Transverse colon (tissue), 4 donors: Measurements from ENCODE around the gene WNT4. TPM values are rescaled to one million over a fixed set of nuclear protein-coding genes. Genes with fewer than 3 reads are reported as not detected.

Source experiments
- DNase-seq: peaks from one replicate; pipeline ENCODE4 v3.0.0-alpha.2; 2019
- H3K27ac ChIP-seq, 4 donors: fragments of 200-600 bp; sonication (generic); 2 replicates each; pipeline ENCODE4 v1.5.1; 2016 to 2018; ENCODE audit warnings: inconsistent platforms in 4 of 4
- H3K27me3 ChIP-seq: fragments of 200-600 bp; sonication (generic); 2 replicates; pipeline ENCODE4 v1.5.1; 2017; ENCODE audit warnings: inconsistent platforms
- H3K36me3 ChIP-seq, 4 donors: fragments of 200-600 bp; sonication (generic); 2 replicates each; pipeline ENCODE4 v1.5.1; 2017 to 2019; ENCODE audit warnings: inconsistent platforms in 4 of 4
- H3K4me1 ChIP-seq, 4 donors: fragments of 200-600 bp; sonication (generic); 2 replicates each; pipeline ENCODE4 v1.5.1; 2017 to 2020; ENCODE audit warnings: inconsistent platforms in 4 of 4
- H3K4me3 ChIP-seq, 4 donors: fragments of 200-600 bp; sonication (generic); 1 replicate in 1 of 4; 2 replicates in 3 of 4; pipeline versions ENCODE4 v1.5.1 to v1.6.1; 2017 to 2019; ENCODE audit warnings: inconsistent platforms in 4 of 4
- H3K9me3 ChIP-seq, 2 donors: fragments of 200-600 bp; sonication (generic); 2 replicates each; pipeline ENCODE4 v1.5.1; 2017 to 2019; ENCODE audit warnings: inconsistent platforms in 2 of 2
- CTCF ChIP-seq, 5 experiments: fragments of 200-600 bp in 3 of 5; fragments of 450-650 bp in 2 of 5; sonication (generic) in 3 of 5; IDR thresholded peaks; 1 replicate in 2 of 5; 2 replicates in 3 of 5; pipeline ENCODE4 v1.5.1; 2016 to 2017; ENCODE audit warnings: antibody characterized with exemption in 5 of 5, inconsistent platforms in 3 of 5, mild to moderate bottlenecking in 2 of 5, moderate library complexity in 1 of 5
- EP300 ChIP-seq: sonication (generic); formaldehyde crosslinking; IDR thresholded peaks from one replicate; pipeline ENCODE4 v1.6.1; 2017; ENCODE audit warnings: antibody characterized with exemption, low read depth
- POLR2A ChIP-seq: fragments of 450-650 bp; IDR thresholded peaks from one replicate; pipeline ENCODE4 v1.6.1; 2016; ENCODE audit warnings: antibody characterized with exemption, mild to moderate bottlenecking, moderate library complexity
- POLR2AphosphoS5 ChIP-seq, 3 donors: sonication (generic); formaldehyde crosslinking; IDR thresholded peaks; one replicate each; pipeline ENCODE4 v1.6.1; 2016; ENCODE audit warnings: antibody characterized with exemption in 3 of 3
- WGBS, 2 donors: methylation state at CpG; one replicate each; pipeline ENCODE4 v1.1.5; 2018; ENCODE audit warnings: low coverage in 1 of 2; 5-methylcytosine and 5-hydroxymethylcytosine counted together
- in situ Hi-C, 4 donors: fragments of 200-750 bp; cut with MboI; loops; one replicate each; pipeline versions ENCODE4 v1.15.0 to v1.15.1; 2017; ENCODE audit warnings: low sequenced_read_pairs in 3 of 4, low pct_ligation_motif_present in 1 of 4, low pct_unique_long_range_greater_than_20kb in 1 of 4
- intact Hi-C: fragments of 100-400 bp; cut with DNase I; formaldehyde crosslinking; loops from one replicate; pipeline ENCODE4 v1.15.1; 2023; ENCODE audit warnings: low total_unique reads
- total RNA-seq, 4 donors: library from RNA; depleted of rRNA; stranded (reverse); fragments of >200 nt; gene quantifications; one replicate each; pipeline ENCODE4 v1.1.0, GENCODE V29; 2016

Gene WNT4
- total RNA-seq, 4 donors from 2014 or later = 0.82 to 3.0 (median 2.1) TPM; not detected in 1

GRCh38 chr1:22104865-22105437 lies 37.9 kb downstream of the WNT4 start:
- Histone ChIP-seq H3K27me3 (no peaks in the 10 kb centered on the region), H3K36me3 (peaks cover 0 to 1% (median 0%) of the 10 kb centered on the region in 4 donors), H3K4me1 (peaks cover 12 to 47% (median 21%) of the 10 kb centered on the region in 4 donors), H3K27ac (no peak overlapping the region), H3K9me3 (no peaks in the 10 kb centered on the region), H3K4me3 (no peak overlapping the region)
- intact Hi-C loops = no loop called here
- TF ChIP-seq POLR2A (no peak), POLR2AphosphoS5 (IDR thresholded peaks at IDR 0.05) (no peak), EP300 (no peak), CTCF (IDR thresholded peaks at IDR 0.05) (no peak)
- DNase-seq = no peak
- in situ Hi-C loops = no loop called here
- WGBS, 2 donors = 60 to 71% methylated on average over 4 to 6 of the region's 6 CpGs

GRCh38 chr1:22104094-22104493 lies 38.8 kb downstream of the WNT4 start:
- Histone ChIP-seq H3K4me1 (peaks cover 12 to 44% (median 19%) of the 10 kb centered on the region in 4 donors), H3K4me3 (no peak overlapping the region), H3K27me3 (no peaks in the 10 kb centered on the region), H3K36me3 (peaks cover 0 to 1% (median 0%) of the 10 kb centered on the region in 4 donors), H3K27ac (no peak overlapping the region), H3K9me3 (no peaks in the 10 kb centered on the region)
- no peak for DNase-seq
- 80 to 91% methylated on average over 5 to 6 of the region's 6 CpGs for WGBS, 2 donors
- no peak for TF ChIP-seq EP300
- intact Hi-C loops (no loop called here), in situ Hi-C loops (no loop called here)

GRCh38 chr1:22102746-22103145 lies 40.2 kb downstream of the WNT4 start:
- in situ Hi-C loops = no loop called here
- Histone ChIP-seq H3K4me1 (peaks cover 0 to 31% (median 8%) of the 10 kb centered on the region in 4 donors), H3K27me3 (no peaks in the 10 kb centered on the region), H3K9me3 (no peaks in the 10 kb centered on the region), H3K27ac (no peak overlapping the region), H3K36me3 (peaks cover 0 to 11% (median 4%) of the 10 kb centered on the region in 4 donors), H3K4me3 (no peak overlapping the region)
- 56 to 77% methylated on average over 3 of the region's 3 CpGs for WGBS, 2 donors
- intact Hi-C loops = no loop called here
- DNase-seq = no peak
- TF ChIP-seq CTCF (IDR thresholded peaks at IDR 0.05) (no peak), EP300 (no peak), POLR2A (no peak), POLR2AphosphoS5 (IDR thresholded peaks at IDR 0.05) (no peak)

- no peak overlapping the region for H3K27ac ChIP-seq
- 75 to 88% methylated on average over 2 to 8 of the region's 8 CpGs for WGBS, 2 donors
- H3K9me3 ChIP-seq = no peaks in the 10 kb centered on the region
- no peaks in the 10 kb centered on the region for H3K27me3 ChIP-seq
- in situ Hi-C loops = no loop called here
- intact Hi-C loops = no loop called here
- H3K4me1 ChIP-seq = peaks cover 0 to 31% (median 7%) of the 10 kb centered on the region in 4 donors
- DNase-seq = no peak
- H3K4me3 ChIP-seq = no peak overlapping the region
- no peak for TF ChIP-seq CTCF (IDR thresholded peaks at IDR 0.05)
- TF ChIP-seq POLR2AphosphoS5 (IDR thresholded peaks at IDR 0.05) = no peak
- no peak for TF ChIP-seq EP300
- no peak for TF ChIP-seq POLR2A
- peaks cover 0 to 18% (median 5%) of the 10 kb centered on the region in 4 donors for H3K36me3 ChIP-seq
These were observed 40.9 kb downstream of the WNT4 start for GRCh38 chr1:22101995-22102394.

GRCh38 chr1:22101199-22101598 lies 41.7 kb downstream of the WNT4 start:
- no peak overlapping the region for H3K27ac ChIP-seq
- WGBS, 2 donors = 49 to 80% methylated on average over 1 of the region's 1 CpG
- no peak overlapping the region for H3K4me3 ChIP-seq
- no peak for DNase-seq
- peaks cover 0 to 29% (median 7%) of the 10 kb centered on the region in 4 donors for H3K4me1 ChIP-seq
- TF ChIP-seq EP300 = no peak
- TF ChIP-seq POLR2AphosphoS5 (IDR thresholded peaks at IDR 0.05) = no peak
- no peak for TF ChIP-seq POLR2A
- TF ChIP-seq CTCF (IDR thresholded peaks at IDR 0.05) = no peak
- intact Hi-C loops (no loop called here), in situ Hi-C loops (no loop called here)
- no peaks in the 10 kb centered on the region for H3K27me3 ChIP-seq
- peaks cover 0 to 21% (median 7%) of the 10 kb centered on the region in 4 donors for H3K36me3 ChIP-seq
- no peaks in the 10 kb centered on the region for H3K9me3 ChIP-seq
